ENCODE results near the gene FAM124B. TPM values are rescaled to one million over a fixed set of nuclear protein-coding genes. Genes with fewer than 3 reads are reported as not detected.

Gene FAM124B
- total and polyA plus RNA-seq, 4 donors: 0.30 to 2.5 (median 0.42) TPM

DNA sequence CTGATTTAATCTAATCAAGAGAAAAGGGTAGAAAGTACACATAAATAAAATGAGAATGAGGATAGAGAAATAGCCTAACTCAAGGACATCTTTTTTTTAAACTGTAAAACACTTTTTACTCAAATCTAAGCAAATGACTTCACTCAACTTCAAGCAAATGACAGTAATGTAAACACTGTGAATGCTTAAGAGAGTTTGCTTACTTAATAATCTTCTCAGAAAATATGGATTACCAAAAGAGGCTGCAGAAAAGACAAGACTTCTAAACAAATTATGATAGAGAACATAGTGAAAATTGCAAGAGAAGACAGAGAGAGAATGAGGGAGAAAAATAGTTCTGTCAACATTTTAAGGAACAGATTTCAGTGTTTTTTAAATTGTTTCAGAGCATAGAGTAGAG, 52.5 kb downstream of the FAM124B start:
- H3K9ac ChIP-seq (ENCODE audit: low read depth in 1 of 2, low read length in 2 of 2): no peak overlapping the region

GRCh38 chr2:224347176-224348051, 54.5 kb downstream of the FAM124B start:
- H3K9ac ChIP-seq (ENCODE audit: low read depth in 1 of 2, low read length in 2 of 2): no peak overlapping the region
- TF ChIP-seq ZBTB33 (IDR thresholded peaks at IDR 0.05) (no peak), GABPA (IDR thresholded peaks at IDR 0.05 in 1 of 2, conservative IDR thresholded peaks at IDR 0.05 in 1 of 2) (no peak), RXRA (IDR thresholded peaks at IDR 0.05) (no peak), TAF1 (conservative IDR thresholded peaks at IDR 0.05) (no peak), HNF4G (IDR thresholded peaks at IDR 0.05) (no peak), FOXA1 (IDR thresholded peaks at IDR 0.05) (no peak), NR2F2 (IDR thresholded peaks at IDR 0.05) (no peak)
- DNase-seq (ENCODE audit: low spot score): no peak
- no peaks in the 10 kb centered on the region for H3K4me1 ChIP-seq (ENCODE audit: control insufficient read depth in 4 of 4, insufficient read depth in 4 of 4, low read length in 3 of 4)
- H3K27me3 ChIP-seq (ENCODE audit: control insufficient read depth in 4 of 4, insufficient read depth in 4 of 4, low read length in 3 of 4): no peaks in the 10 kb centered on the region
- no peak overlapping the region for H3K27ac ChIP-seq (ENCODE audit: low read depth in 1 of 2, low read length in 2 of 2)
- WGBS: 86% methylated on average over 4 of the region's 4 CpGs
- H3K4me3 ChIP-seq (ENCODE audit: low read depth in 1 of 3, low read length in 3 of 3): no peak overlapping the region
- H3K9me3 ChIP-seq (ENCODE audit: control insufficient read depth in 4 of 4, low read length in 3 of 4): no peaks in the 10 kb centered on the region
- H3K36me3 ChIP-seq (ENCODE audit: control insufficient read depth in 4 of 4, insufficient read depth in 3 of 4, low read depth in 1 of 4, low read length in 3 of 4): no peaks in the 10 kb centered on the region

More for the DNA sequence above, 52.5 kb downstream of the FAM124B start:
- H3K36me3 ChIP-seq (ENCODE audit: control insufficient read depth in 4 of 4, insufficient read depth in 3 of 4, low read depth in 1 of 4, low read length in 3 of 4): no peaks in the 10 kb centered on the region
- H3K27ac ChIP-seq (ENCODE audit: low read depth in 1 of 2, low read length in 2 of 2): no peak overlapping the region
- H3K9me3 ChIP-seq (ENCODE audit: control insufficient read depth in 4 of 4, low read length in 3 of 4): no peaks in the 10 kb centered on the region
- no peaks in the 10 kb centered on the region for H3K27me3 ChIP-seq (ENCODE audit: control insufficient read depth in 4 of 4, insufficient read depth in 4 of 4, low read length in 3 of 4)
- no peaks in the 10 kb centered on the region for H3K4me1 ChIP-seq (ENCODE audit: control insufficient read depth in 4 of 4, insufficient read depth in 4 of 4, low read length in 3 of 4)
- TF ChIP-seq HNF4A (conservative IDR thresholded peaks at IDR 0.05) (no peak), GABPA (IDR thresholded peaks at IDR 0.05 in 1 of 2, conservative IDR thresholded peaks at IDR 0.05 in 1 of 2) (no peak), ZBTB33 (IDR thresholded peaks at IDR 0.05) (no peak), EGR1 (IDR thresholded peaks at IDR 0.05; ENCODE audit: low read depth in 2 of 2) (no peak), FOXA2 (IDR thresholded peaks at IDR 0.05) (no peak)
- no peak overlapping the region for H3K4me3 ChIP-seq (ENCODE audit: low read depth in 1 of 3, low read length in 3 of 3)
- DNase-seq (ENCODE audit: low spot score): no peak

GRCh38 chr2:224345492-224345891, 56.4 kb downstream of the FAM124B start:
- H3K4me1 ChIP-seq (ENCODE audit: control insufficient read depth in 4 of 4, insufficient read depth in 4 of 4, low read length in 3 of 4): no peaks in the 10 kb centered on the region
- no peaks in the 10 kb centered on the region for H3K27me3 ChIP-seq (ENCODE audit: control insufficient read depth in 4 of 4, insufficient read depth in 4 of 4, low read length in 3 of 4)
- H3K9ac ChIP-seq (ENCODE audit: low read depth in 1 of 2, low read length in 2 of 2): no peak overlapping the region
- no peak overlapping the region for H3K27ac ChIP-seq (ENCODE audit: low read depth in 1 of 2, low read length in 2 of 2)
- H3K36me3 ChIP-seq (ENCODE audit: control insufficient read depth in 4 of 4, insufficient read depth in 3 of 4, low read depth in 1 of 4, low read length in 3 of 4): no peaks in the 10 kb centered on the region
- DNase-seq (ENCODE audit: low spot score): no peak
- TF ChIP-seq NR2F2 (IDR thresholded peaks at IDR 0.05) (no peak), EGR1 (IDR thresholded peaks at IDR 0.05; ENCODE audit: low read depth in 2 of 2) (no peak)
- H3K9me3 ChIP-seq (ENCODE audit: control insufficient read depth in 4 of 4, low read length in 3 of 4): no peaks in the 10 kb centered on the region
- WGBS: 95% methylated on average over 2 of the region's 2 CpGs
- no peak overlapping the region for H3K4me3 ChIP-seq (ENCODE audit: low read depth in 1 of 3, low read length in 3 of 3)
